DND-41 (cell line): ENCODE measurements around the gene KAZN.

Experiments
- CTCF ChIP-seq: IDR thresholded peaks from 2 replicates; pipeline ENCODE4 v1.5.1; 2012; ENCODE audit warnings: borderline replicate concordance, low read length, moderate library complexity, mild to moderate bottlenecking; ENCODE audit not compliant: poor library complexity, severe bottlenecking; ENCODE audit errors: extremely low read depth
- EZH2 ChIP-seq: IDR thresholded peaks from 3 replicates; pipeline ENCODE4 v1.6.1; 2012; ENCODE audit warnings: borderline replicate concordance, low read depth, mild to moderate bottlenecking, moderate library complexity, low read length, inconsistent platforms; ENCODE audit not compliant: severe bottlenecking

- no peak for TF ChIP-seq CTCF
- no peak for TF ChIP-seq EZH2
These were observed 410.6 kb downstream of the KAZN start for GRCh38 chr1:15008783-15009729.
